ENCODE data around the gene FCHO2. TPM values are rescaled to one million over a fixed set of nuclear protein-coding genes. Genes with fewer than 3 reads are reported as not detected.

The FCHO2 gene
- total RNA-seq, 1 donor from 2014 or later, result 1.6 TPM

GRCh38 chr5:73139485-73139884 lies 183.6 kb downstream of the FCHO2 start:
- Mint-ChIP-seq H3K27me3 (ENCODE audit: low read depth) (peaks cover 50% of the 10 kb centered on the region), H3K27ac (no peak overlapping the region), H3K36me3 (ENCODE audit: low read depth) (no peaks in the 10 kb centered on the region), H3K4me1 (ENCODE audit: low read depth) (no peaks in the 10 kb centered on the region), H3K4me3 (ENCODE audit: low read depth) (no peak overlapping the region), H3K9me3 (no peaks in the 10 kb centered on the region)
- no peak for DNase-seq (ENCODE audit: low spot score)
- intact Hi-C loops (cut with micrococcal nuclease), result no loop called here

Other genes with a start within 250 kb of the FCHO2 start
- 112 and 121 TPM in 2 replicates for gene TNPO1, start 139.4 kb upstream of the FCHO2 start, total RNA-seq
- not detected in 2 replicates for gene TMEM171, start 164.5 kb downstream of the FCHO2 start, total RNA-seq
- gene TMEM174, start 217.2 kb downstream of the FCHO2 start, total RNA-seq, result not detected in 2 replicates

Measured in activated T-helper 2 cell treated with anti-CD3 and anti-CD28 coated beads, Interferon-gamma antibody, Interleukin-2, Interleukin-4, amounts not matched to agents 10 μg/mL and 5 μg/mL and 100 μg/mL, durations not matched to agents 14 hours and 24 hours and 36 hours (primary cell).